ENCODE measurements around the gene SAMD9. TPM values are rescaled to one million over a fixed set of nuclear protein-coding genes. Genes with fewer than 3 reads are reported as not detected.
"Not testable (repeated sequence)": the region's sequence is repeated elsewhere in the genome, so short reads cannot be mapped to it uniquely, and the experiment has no call there.

Gene SAMD9
- total RNA-seq, 1 donor from 2014 or later: 0.21 TPM

DNA sequence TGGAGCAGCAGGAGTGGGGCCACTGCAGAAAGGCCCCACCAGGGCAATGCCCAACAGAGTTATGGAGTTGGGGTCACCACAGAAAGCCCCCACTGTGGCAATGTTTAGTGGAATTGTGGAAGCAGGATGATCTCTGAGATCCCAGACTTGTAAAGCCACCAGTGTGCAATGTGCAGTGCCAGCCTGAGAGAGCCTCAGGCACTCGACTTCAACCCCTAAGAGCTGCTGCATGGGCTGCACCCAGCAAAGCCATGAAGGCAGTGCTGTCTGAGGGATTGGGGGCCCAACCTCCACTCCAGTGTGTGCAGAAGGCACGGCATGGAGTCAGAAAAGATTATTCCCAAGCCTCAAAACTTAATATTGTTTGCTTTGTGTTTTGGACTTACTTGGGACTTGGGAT lies 20.4 kb downstream of the SAMD9 start:
- no peak overlapping the region for H3K27ac Mint-ChIP-seq (ENCODE audit: unreplicated experiment)
- no peaks in the 10 kb centered on the region for H3K4me1 Mint-ChIP-seq
- TF ChIP-seq, protein P1, sequence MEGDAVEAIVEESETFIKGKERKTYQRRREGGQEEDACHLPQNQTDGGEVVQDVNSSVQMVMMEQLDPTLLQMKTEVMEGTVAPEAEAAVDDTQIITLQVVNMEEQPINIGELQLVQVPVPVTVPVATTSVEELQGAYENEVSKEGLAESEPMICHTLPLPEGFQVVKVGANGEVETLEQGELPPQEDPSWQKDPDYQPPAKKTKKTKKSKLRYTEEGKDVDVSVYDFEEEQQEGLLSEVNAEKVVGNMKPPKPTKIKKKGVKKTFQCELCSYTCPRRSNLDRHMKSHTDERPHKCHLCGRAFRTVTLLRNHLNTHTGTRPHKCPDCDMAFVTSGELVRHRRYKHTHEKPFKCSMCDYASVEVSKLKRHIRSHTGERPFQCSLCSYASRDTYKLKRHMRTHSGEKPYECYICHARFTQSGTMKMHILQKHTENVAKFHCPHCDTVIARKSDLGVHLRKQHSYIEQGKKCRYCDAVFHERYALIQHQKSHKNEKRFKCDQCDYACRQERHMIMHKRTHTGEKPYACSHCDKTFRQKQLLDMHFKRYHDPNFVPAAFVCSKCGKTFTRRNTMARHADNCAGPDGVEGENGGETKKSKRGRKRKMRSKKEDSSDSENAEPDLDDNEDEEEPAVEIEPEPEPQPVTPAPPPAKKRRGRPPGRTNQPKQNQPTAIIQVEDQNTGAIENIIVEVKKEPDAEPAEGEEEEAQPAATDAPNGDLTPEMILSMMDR (conservative IDR thresholded peaks at IDR 0.05): no peak
- no peak for DNase-seq (ENCODE audit: low read depth, low spot score)
- H3K4me3 Mint-ChIP-seq: no peak overlapping the region
- peaks cover 76% of the 10 kb centered on the region for H3K27me3 Mint-ChIP-seq (ENCODE audit: low read depth)
- H3K36me3 Mint-ChIP-seq (ENCODE audit: low read depth): no peaks in the 10 kb centered on the region
- H3K9me3 Mint-ChIP-seq: no peaks in the 10 kb centered on the region

DNA sequence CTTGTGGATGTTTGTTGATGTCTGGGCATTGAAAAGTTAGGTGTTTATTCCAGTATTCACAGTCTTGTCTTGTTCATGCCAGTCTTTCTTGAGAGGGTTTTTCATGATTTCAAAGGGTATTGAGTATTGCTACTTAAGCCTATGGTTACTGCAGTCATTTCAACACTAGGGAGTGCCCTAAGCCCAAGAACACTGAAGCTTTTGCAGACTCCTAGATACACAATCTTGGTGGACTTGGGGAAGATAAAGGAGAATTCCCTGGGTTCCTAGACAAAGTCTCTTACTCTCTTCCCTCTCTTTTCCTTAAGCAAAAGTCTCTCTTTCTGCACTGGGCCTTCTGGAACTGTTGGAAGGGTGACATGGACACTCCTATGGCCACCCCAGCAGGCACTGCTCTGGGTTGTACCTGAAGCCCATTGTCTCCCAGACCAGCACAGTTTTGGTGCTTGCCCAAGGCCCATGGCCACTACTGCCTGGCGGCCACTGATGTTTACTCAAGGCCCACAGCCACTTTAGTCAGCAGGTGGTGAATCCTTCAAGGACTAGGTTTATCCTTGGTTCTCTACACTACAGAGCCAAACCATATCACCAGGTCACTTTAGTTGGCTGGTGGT lies 24.9 kb downstream of the SAMD9 start:
- Mint-ChIP-seq H3K4me3 (no peak overlapping the region), H3K27me3 (ENCODE audit: low read depth) (peaks cover 82% of the 10 kb centered on the region), H3K4me1 (no peaks in the 10 kb centered on the region), H3K9me3 (no peaks in the 10 kb centered on the region), H3K27ac (ENCODE audit: unreplicated experiment) (no peak overlapping the region), H3K36me3 (ENCODE audit: low read depth) (no peaks in the 10 kb centered on the region)
- TF ChIP-seq, protein P1 (conservative IDR thresholded peaks at IDR 0.05): no peak
- no peak for DNase-seq (ENCODE audit: low read depth, low spot score)

DNA sequence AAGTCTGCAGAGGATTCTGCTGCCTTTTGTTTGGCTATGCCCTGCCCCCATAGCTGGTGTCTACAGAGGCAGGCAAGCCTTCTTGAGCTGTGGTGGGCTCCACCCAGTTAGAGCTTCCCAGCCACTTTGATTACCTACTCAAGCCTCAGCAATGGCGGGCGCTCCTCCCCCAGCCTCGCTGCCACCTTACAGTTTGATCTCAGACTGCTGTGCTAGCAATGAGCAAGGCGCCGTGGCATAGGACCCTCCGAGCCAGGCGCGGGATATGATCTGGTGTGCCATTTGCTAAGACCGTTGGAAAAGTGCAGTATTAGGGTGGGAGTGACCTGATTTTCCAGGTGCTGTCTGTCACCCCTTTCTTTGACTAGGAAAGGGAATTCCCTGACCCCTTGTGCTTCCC lies 44.4 kb downstream of the SAMD9 start:
- not testable (repeated sequence) for H3K9me3 Mint-ChIP-seq; H3K36me3 Mint-ChIP-seq (ENCODE audit: low read depth); H3K27ac Mint-ChIP-seq (ENCODE audit: unreplicated experiment); DNase-seq (ENCODE audit: low read depth, low spot score); H3K4me1 Mint-ChIP-seq; H3K4me3 Mint-ChIP-seq
- peaks cover 34% of the 10 kb centered on the region for H3K27me3 Mint-ChIP-seq (ENCODE audit: low read depth)

DNA sequence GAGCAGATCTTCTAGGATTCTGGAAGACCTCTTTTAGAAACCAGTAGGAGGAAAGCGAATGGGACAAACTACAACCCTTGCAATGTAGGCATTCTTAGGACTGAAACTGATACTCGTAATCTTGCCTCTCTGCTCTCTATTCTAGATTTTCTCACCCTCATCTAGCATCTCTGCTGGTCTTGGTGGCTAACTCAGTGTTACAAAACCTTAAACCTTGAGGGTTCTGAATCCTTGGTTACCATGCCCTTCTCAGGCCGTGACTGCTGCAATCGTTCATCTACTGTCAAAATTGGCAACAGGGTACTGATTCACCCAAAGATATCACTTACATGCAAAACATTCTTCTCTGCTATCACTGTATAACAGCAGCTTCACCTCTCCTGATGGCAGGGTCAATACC lies 55.2 kb downstream of the SAMD9 start:
- H3K4me3 Mint-ChIP-seq: no peak overlapping the region
- H3K9me3 Mint-ChIP-seq: peaks cover 4% of the 10 kb centered on the region
- H3K27me3 Mint-ChIP-seq (ENCODE audit: low read depth): peaks cover 60% of the 10 kb centered on the region
- H3K36me3 Mint-ChIP-seq (ENCODE audit: low read depth): no peaks in the 10 kb centered on the region
- no peak overlapping the region for H3K27ac Mint-ChIP-seq (ENCODE audit: unreplicated experiment)
- H3K4me1 Mint-ChIP-seq: no peaks in the 10 kb centered on the region
- TF ChIP-seq, protein P1 (conservative IDR thresholded peaks at IDR 0.05): no peak
- DNase-seq (ENCODE audit: low read depth, low spot score): no peak

DNA sequence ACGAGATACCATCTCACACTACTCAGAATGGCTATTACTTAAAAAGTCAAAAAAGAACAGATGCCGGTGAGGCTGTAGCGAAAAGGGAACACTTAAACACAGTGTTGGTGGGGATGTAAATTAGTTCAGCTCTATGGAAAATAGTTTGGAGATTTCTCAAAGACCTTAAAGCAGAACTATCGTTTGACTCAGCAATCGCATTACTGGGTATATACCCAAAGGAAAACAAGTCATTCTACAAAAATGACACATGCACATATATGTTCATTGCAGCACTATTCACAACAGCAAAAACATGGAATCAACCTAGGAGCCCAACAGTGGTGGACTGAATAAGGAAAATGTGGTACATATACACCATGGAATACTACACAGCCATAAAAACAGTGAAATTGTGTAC lies 56.9 kb downstream of the SAMD9 start:
- TF ChIP-seq, protein P1 (conservative IDR thresholded peaks at IDR 0.05): no peak
- Mint-ChIP-seq H3K27me3 (ENCODE audit: low read depth) (peaks cover 55% of the 10 kb centered on the region), H3K36me3 (ENCODE audit: low read depth) (no peaks in the 10 kb centered on the region), H3K4me3 (no peak overlapping the region), H3K27ac (ENCODE audit: unreplicated experiment) (no peak overlapping the region), H3K9me3 (no peaks in the 10 kb centered on the region), H3K4me1 (no peaks in the 10 kb centered on the region)
- no peak for DNase-seq (ENCODE audit: low read depth, low spot score)

DNA sequence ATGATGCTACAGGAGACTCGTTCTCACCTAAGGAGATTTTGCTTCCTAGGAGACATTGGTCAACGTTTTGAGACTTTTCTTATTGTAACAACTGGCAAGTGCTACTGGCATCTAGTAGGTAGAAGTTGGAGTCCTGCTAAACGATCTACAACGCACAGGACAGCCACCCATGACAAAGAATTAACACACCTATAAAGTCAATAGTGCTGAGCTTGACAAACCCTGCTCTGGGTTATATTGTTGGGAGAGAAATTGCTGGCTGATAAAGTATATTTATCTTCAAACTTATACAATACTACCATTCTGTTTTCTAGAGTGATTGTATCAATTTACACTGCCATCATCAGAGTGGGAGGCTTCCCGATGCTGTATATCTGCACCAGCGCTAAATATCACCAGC lies 57.8 kb downstream of the SAMD9 start:
- no peaks in the 10 kb centered on the region for H3K36me3 Mint-ChIP-seq (ENCODE audit: low read depth)
- no peaks in the 10 kb centered on the region for H3K9me3 Mint-ChIP-seq
- DNase-seq (ENCODE audit: low read depth, low spot score): no peak
- H3K27me3 Mint-ChIP-seq (ENCODE audit: low read depth): peaks cover 57% of the 10 kb centered on the region
- H3K27ac Mint-ChIP-seq (ENCODE audit: unreplicated experiment): no peak overlapping the region
- H3K4me1 Mint-ChIP-seq: no peaks in the 10 kb centered on the region
- TF ChIP-seq, protein P1 (conservative IDR thresholded peaks at IDR 0.05): no peak
- H3K4me3 Mint-ChIP-seq: no peak overlapping the region

DNA sequence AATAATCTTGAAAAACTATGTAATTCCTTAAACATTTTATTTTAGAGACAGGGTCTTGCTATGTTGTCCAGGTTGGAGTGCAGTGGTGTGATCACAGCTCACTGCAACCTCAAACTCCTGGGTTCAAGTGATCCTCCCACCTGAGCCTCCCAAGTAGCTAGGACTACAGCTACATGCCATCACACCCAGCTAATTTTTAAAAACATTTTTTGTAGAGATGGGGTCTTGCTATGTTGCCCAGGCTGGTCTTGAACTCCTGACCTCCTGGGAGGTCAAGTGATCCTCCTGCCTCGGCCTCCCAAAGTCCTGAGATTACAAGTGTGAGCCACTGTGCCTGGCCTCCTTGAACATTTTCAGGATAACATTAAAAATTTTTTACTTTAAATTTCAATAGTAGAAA lies 61.2 kb downstream of the SAMD9 start:
- not testable (repeated sequence) for H3K36me3 Mint-ChIP-seq (ENCODE audit: low read depth); H3K4me3 Mint-ChIP-seq; H3K4me1 Mint-ChIP-seq; H3K27ac Mint-ChIP-seq (ENCODE audit: unreplicated experiment); H3K9me3 Mint-ChIP-seq; DNase-seq (ENCODE audit: low read depth, low spot score)
- peaks cover 58% of the 10 kb centered on the region for H3K27me3 Mint-ChIP-seq (ENCODE audit: low read depth)

All from neural crest cell (in vitro differentiated cells).